SW 1271 (cell line): ENCODE results near the gene RAB14.
"Not testable (repeated sequence)": the region's sequence is repeated elsewhere in the genome, so short reads cannot be mapped to it uniquely, and the experiment has no call there.

Source experiments
- DNase-seq, 2 experiments: peaks; one replicate each; lab custom pipeline; 2025; lab: John Stamatoyannopoulos, UW

RAB14 gene

GRCh38 chr9:121191235-121191634 is 10.4 kb downstream of the RAB14 start:
- DNase-seq, result no peak

- no peak for DNase-seq
These were observed 12.0 kb downstream of the RAB14 start for GRCh38 chr9:121189660-121190059.

- DNase-seq, result no peak
These were observed 12.7 kb downstream of the RAB14 start for GRCh38 chr9:121189006-121189405.

- no peak for DNase-seq
These were observed 13.9 kb downstream of the RAB14 start for GRCh38 chr9:121187636-121188305.

- no peak for DNase-seq
These were observed 15.8 kb downstream of the RAB14 start for GRCh38 chr9:121185774-121186403.

GRCh38 chr9:121185178-121185745 is 16.4 kb downstream of the RAB14 start:
- DNase-seq, result no peak

- no peak for DNase-seq
These were observed 17.2 kb downstream of the RAB14 start for GRCh38 chr9:121184463-121184862.

GRCh38 chr9:121183666-121184423 is 17.8 kb downstream of the RAB14 start:
- no peak for DNase-seq

- DNase-seq, result no peak
These were observed 18.7 kb downstream of the RAB14 start for GRCh38 chr9:121182989-121183388.

- no peak for DNase-seq
These were observed 19.4 kb downstream of the RAB14 start for GRCh38 chr9:121182101-121182836.

GRCh38 chr9:121179930-121180681 is 21.6 kb downstream of the RAB14 start:
- no peak for DNase-seq

GRCh38 chr9:121179373-121179721 is 22.3 kb downstream of the RAB14 start:
- not testable (repeated sequence) for DNase-seq

- no peak for DNase-seq
These were observed 22.8 kb downstream of the RAB14 start for GRCh38 chr9:121178676-121179372.

- DNase-seq, result no peak
These were observed 28.2 kb downstream of the RAB14 start for GRCh38 chr9:121173501-121173900.

GRCh38 chr9:121172726-121173487 is 28.8 kb downstream of the RAB14 start:
- no peak for DNase-seq

- DNase-seq, result no peak
These were observed 30.4 kb downstream of the RAB14 start for GRCh38 chr9:121171236-121171635.

GRCh38 chr9:121169094-121169601 is 32.5 kb downstream of the RAB14 start:
- DNase-seq, result no peak

GRCh38 chr9:121168052-121168451 is 33.6 kb downstream of the RAB14 start:
- DNase-seq, result no peak

GRCh38 chr9:121160025-121160424 is 41.6 kb downstream of the RAB14 start:
- DNase-seq, result no peak

- no peak for DNase-seq
These were observed 43.7 kb downstream of the RAB14 start for GRCh38 chr9:121157939-121158338.
